CD4-positive, alpha-beta T cell treated with Interleukin-6 for 4 hours (primary cell): ENCODE results near the gene MRPS7.
"Not testable (repeated sequence)": the region's sequence is repeated elsewhere in the genome, so short reads cannot be mapped to it uniquely, and the experiment has no call there.

Experiments used
- DNase-seq: peaks from one replicate; pipeline ENCODE4 v3.0.0-alpha.2; 2020; ENCODE audit warnings: mixed read lengths

The MRPS7 gene

GRCh38 chr17:75244133-75244866, 17.4 kb upstream of the MRPS7 start:
- DNase-seq: no peak

DNA sequence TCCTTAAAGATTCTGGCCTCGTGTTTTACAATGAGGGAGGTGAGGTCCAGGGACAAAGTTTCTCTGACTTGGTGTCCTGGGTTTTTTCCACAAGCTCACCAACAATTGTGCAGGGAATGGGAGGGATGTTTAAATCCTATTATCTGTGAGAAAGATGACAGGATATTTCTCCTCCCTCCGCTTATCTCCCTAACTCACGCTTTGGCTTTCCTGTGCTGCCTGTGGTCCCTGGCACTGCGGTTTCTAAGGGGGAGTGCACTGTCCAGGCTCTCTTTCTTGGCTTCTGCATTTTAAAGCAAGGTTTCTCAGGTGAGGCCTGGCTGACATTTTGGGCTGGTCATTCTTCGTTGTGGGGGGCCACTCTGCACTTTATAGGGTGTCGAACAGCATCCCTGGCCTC, 16.7 kb upstream of the MRPS7 start:
- DNase-seq: no peak

GRCh38 chr17:75246404-75246803, 15.3 kb upstream of the MRPS7 start:
- no peak for DNase-seq

- DNase-seq: no peak
Observed at GRCh38 chr17:75249564-75249963, 12.1 kb upstream of the MRPS7 start.

GRCh38 chr17:75250009-75250471, 11.6 kb upstream of the MRPS7 start:
- peak; percentile 81 for DNase-seq

DNA sequence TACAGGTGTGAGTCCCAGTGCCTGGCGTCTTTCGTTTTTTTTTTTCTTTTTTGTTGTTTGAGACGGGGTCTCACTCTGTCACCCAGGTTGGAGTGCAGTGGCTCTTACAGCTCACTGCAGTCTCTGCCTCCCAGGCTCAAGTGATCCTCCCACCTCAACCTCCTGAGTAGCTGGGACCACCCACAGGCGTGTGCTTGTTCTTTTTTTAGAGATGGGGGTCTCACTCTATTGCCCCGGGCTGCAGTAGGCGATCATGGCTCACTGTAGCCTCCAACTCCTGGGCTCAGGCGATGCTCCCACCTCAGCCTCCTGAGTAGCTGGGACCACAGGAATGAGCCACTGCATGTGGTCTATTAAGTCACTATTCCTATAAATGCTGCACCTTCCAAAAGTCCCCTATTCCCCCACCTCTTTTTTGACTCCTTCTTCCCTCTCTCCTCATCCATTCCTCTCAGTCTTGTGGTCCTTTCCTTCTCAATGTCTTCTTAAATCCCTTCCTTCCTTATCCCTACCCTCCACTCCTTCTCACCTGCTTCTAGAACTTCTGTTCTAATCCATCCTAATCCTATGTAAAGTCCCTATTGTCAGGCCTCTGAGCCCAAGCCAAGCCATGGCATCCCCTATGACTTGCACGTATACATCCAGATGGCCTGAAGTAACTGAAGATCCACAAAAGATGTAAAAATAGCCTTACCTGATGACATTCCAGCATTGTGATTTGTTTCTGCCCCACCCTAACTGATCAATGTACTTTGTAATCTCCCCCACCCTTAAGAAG, 9.5 kb upstream of the MRPS7 start:
- no peak for DNase-seq

DNA sequence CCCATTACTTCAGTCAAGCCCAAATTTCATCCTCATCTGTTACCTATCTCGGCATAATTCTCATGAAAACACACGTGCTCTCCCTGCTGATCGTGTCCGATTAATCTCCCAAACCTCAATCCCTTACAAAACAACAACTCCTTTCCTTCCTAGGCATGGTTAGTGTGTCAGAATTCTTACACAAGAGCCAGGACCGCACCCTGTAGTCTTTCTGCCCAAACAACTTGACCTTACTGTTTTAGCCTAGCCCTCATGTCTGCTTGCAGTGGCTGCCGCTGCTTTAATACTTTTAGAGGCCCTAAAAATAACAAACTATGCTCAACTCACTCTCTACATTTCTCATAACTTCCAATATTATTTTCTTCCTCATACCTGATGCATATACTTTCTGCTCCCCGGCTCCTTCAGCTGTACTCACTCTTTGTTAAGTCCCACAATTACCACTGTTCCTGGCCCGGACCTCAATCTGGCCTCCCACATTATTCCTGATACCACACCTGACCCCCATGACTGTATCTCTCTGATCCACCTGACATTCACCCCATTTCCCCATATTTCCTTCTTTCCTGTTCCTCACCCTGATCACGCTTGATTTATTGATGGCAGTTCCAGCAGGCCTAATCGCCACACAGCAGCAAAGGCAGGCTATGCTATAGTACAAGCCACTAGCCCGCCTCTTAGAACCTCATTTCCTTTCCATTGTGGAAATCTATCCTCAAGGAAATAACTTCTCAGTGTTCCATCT, 5.6 kb upstream of the MRPS7 start:
- DNase-seq: not testable (repeated sequence)

- DNase-seq: not testable (repeated sequence)
Observed at GRCh38 chr17:75257228-75257627, 4.5 kb upstream of the MRPS7 start.

- DNase-seq: no peak
Observed at GRCh38 chr17:75260641-75261335, 891 bp upstream of the MRPS7 start.

DNA sequence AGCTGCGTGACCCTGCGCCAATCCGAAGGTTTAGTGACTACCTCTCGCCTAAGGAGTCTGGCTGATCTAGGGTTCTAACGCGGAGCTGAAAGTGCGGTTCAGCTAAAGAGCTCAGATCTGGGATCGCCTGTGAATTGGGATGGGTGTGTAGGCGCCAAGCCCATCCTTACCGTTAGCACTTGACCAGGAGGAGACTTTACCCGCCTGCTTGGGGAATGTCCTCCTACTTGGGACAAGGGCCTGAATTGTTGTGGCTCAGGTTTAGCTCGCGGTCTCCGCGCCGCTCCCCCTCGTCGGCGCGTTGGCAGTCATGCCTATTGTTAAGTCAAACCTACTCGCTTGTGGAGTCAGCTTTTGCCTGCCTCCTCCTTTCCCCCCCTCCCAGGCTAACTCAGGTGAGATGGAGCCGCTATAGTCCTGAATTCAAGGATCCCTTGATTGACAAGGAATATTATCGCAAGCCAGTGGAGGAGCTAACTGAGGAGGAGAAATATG, 480 bp downstream of the MRPS7 start:
- no peak for DNase-seq

DNA sequence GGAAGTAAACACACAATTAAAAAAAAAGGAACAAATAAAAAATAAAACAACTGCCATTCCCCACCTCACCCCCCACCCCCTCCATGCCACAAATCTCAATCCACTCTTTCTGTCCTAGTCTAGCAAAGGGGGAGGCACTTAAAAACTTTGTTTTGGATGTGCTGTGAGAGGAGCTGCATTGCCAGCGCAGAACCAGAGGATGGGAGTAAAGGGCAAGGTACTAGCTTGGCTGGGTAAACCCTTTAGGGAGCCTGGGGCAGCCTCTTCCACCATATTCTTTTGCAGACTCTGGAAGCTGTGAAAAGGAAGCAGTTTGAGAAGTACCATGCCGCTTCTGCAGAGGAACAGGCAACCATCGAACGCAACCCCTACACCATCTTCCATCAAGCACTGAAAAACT, 1.4 kb downstream of the MRPS7 start:
- DNase-seq: no peak

DNA sequence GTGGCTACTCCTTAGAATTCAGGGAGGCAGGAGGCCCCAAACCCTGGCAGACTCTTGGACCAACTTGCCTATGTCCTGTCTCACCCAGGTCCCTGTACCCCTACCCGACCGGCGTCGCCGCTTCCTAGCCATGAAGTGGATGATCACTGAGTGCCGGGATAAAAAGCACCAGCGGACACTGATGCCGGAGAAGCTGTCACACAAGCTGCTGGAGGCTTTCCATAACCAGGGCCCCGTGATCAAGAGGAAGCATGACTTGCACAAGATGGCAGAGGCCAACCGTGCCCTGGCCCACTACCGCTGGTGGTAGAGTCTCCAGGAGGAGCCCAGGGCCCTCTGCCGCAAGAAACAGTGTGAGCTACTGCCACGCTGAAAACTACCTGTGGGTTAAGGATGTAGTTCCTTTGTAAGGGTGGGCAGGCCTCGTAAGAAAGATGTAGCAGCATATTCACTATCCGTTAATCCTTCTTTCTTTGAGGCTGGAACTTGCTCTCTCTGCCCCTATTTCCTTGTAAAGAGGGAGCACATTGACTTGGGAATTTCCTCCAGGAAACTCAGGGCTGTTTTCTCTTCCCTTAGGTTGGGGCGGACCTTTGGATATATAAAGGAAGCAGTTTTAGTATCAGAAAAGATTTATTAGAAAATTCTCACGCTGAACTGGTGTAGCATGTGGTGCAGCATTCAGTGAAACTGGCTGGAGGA, 4.1 kb downstream of the MRPS7 start:
- no peak for DNase-seq

DNA sequence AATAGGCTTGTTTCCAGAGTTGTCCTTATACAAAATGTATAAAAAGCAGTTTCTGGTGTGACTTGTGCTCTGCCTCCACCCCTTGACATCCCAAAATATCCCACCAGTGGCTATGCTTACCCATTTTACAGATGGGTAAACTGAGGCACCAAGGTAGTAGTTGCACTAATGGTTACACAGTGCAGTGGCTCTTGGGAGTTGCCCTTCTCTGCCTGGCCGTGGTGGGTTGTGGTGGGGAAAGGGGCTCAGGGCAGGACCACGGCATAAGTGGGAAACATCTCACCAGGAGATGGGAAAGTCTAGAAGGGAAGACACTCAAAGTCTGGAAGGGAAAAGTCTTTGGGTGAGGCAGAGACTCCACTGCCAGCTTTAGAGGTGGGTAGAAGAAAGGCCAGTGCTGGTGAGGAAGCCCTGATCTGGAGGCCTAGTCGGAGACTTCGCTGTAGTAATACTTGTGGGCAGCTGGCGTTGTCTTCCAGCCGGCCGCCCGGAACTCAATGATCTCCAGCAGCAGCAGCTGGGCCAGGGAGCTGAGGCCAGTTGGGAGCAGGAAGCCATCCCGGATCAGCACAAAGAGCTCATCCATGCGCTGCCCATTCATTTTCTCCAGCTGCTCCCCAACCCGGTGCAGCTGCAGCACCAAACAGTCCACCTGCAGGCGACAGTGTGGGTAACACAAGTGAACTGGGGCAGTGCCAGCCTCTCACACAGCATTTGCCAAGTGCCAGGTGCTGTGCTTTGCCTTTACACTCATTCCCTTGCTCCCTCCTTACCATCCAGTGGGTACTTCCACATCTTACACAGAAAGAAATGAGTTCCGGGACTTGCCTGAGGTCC, 4.9 kb downstream of the MRPS7 start:
- no peak for DNase-seq

GRCh38 chr17:75267153-75267410, 5.4 kb downstream of the MRPS7 start:
- no peak for DNase-seq

DNA sequence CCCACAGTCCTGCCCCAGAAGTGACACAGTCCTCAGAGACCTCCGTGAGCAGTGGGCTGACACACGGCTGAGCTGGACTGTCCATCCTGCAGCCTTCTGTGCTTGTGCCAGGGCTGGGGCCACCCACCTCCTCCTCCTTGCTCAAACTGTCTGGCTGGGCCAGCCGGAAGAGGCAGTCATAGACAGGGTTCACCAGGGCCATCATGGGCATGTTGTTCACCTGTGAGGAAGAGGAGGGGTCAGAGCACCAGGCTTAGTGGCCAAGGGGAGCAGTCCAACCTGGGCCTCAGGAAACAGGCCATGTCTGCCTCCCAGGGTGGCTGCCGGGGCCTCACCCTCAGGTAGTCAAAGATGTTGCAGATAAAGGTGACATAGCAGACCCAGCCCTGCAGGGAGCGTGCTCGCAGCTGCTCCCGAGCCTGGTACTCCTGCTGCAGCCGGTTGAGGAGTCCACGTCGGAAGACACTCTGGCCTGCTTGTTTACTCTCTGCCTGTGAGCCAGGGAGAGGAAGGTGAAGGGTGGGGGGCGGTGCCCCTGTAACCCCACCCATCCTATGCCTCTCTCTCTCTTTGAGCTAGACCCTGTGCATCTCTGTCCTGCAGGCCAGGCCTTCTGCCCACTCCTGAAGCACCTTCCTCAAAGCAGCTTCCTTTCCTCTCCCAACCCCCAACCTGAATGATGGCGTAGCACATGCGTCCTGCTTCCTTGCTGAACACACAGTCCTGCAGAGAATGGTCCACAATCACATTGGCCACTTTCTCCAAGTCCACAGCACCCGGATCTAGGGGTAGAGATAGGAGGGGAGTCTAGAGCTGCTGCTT, 5.9 kb downstream of the MRPS7 start:
- DNase-seq: no peak

DNA sequence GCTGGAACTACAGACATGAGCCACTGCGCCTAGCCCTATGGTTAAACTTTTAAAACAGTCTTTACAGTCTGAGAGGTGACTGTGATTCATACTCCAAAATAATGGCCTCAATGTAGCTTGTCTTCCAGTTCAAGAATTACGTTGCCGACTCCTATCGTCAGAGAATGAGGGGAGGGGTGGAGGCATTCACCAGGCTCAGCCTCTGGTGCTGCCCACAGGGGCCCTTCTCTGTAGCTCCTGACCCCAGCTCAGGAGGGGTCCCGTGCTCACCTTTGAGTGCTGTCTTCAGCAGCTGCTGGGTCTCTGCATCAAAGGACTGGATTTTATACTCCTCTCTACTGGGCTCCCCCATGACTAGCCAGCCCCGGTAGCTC, 8.2 kb downstream of the MRPS7 start:
- no peak for DNase-seq

DNA sequence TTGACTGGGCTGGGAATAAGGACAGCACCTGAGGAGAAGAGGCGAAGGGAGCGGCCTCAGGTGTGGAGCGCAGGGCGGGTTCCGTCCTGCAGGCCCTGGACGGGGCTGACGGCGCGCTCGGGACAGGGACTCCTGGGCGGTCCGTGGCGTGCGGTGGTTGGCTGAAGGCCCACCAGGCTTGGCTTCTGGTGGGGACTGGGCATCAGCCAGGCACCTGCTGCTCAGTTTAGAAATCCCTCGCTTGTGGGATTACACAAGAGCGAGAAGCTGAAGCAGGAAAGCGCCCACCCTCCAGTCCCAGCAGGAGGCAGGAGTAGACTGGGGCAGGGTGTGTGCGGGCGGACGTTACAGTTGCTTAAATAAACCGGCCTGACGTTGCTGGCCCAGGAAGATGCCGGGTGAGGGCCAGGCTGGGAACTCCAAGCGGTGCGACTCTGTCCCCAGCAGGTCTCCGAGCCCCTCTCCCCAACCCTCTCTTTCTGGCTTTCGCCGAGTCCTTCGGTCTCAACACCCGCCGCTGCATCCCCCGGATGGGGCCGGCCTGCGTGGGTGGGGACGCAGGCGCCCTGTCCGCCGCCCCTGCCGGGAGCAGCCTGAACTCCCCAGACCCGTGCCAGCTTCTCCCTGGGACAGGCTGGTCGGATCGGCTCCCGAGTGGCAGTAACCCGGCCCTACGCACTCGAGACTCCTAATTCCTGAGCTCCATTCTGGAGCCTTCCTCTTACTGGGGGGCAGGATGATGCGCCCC, 8.7 kb downstream of the MRPS7 start:
- DNase-seq: peak; percentile 56

GRCh38 chr17:75270966-75271232, 9.2 kb downstream of the MRPS7 start, which contains the start of gene MIF4GD:
Gene MIF4GD, minus strand, starts transcription at chr17:75271231. Its CDS starts 1,036 bp downstream, at chr17:75270195.
- no peak for DNase-seq

DNA sequence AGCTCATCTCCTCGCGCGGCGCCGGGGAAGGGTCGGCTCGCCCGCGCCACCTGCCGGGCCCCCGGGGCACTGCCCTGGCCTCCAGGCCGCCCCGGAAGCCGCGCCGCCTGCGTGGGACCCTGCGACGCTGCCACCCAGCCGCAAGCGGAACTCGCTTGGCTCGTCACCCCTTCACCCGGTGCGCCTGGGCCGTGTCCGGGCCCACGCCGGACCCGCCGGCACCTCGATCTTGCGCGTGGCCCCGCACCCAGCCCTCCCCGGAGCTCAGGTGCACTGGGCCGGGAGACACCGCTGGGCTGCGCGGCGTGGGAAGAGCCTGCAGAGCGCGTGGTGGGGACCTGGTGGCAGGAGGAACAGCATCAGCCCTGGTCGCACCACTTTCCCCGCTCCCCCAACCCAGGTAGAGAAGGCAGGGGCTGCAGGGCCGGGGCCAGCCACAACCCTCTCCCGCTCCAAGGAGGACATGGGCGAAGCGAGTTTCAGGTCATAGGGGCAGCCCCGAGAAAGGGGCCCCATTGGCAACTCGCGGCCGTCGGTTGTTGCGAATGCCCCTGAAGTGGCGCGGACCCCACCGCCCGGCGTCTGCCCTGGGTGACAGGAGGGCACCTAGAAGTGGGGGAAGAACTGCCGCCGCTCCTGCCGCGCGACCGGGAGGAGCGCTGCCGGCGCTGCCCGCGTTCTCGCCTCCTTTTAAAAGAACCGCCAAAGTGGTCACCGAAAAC, 9.7 kb downstream of the MRPS7 start:
- DNase-seq: peak; percentile 90
